Dermis microvascular lymphatic vessel endothelial cell (primary cell): Measurements from ENCODE around the gene SLC25A41. TPM values are rescaled to one million over a fixed set of nuclear protein-coding genes. Genes with fewer than 3 reads are reported as not detected.
"Not testable (repeated sequence)": the region's sequence is repeated elsewhere in the genome, so short reads cannot be mapped to it uniquely, and the experiment has no call there.

Experiments used
- DNase-seq, 2 donors: peaks; one replicate each; pipeline versions ENCODE4 v3.0.0 to v3.0.0-alpha.2; 2010; ENCODE audit warnings: low read depth in 2 of 2
- total RNA-seq: library from RNA; depleted of rRNA; stranded (reverse); fragments of >200 nt; gene quantifications from 2 replicates; pipeline ENCODE4 v1.2.1, GENCODE V29; 2014

SLC25A41 gene
- total RNA-seq, 1 donor from 2014 or later: 0.13 TPM

GRCh38 chr19:6428692-6429418 is 4.7 kb downstream of the SLC25A41 start:
- not testable (repeated sequence) for DNase-seq

GRCh38 chr19:6427131-6427530 is 6.4 kb downstream of the SLC25A41 start:
- DNase-seq: no peak

GRCh38 chr19:6425732-6426620 is 7.6 kb downstream of the SLC25A41 start:
- DNase-seq: no peak

DNA sequence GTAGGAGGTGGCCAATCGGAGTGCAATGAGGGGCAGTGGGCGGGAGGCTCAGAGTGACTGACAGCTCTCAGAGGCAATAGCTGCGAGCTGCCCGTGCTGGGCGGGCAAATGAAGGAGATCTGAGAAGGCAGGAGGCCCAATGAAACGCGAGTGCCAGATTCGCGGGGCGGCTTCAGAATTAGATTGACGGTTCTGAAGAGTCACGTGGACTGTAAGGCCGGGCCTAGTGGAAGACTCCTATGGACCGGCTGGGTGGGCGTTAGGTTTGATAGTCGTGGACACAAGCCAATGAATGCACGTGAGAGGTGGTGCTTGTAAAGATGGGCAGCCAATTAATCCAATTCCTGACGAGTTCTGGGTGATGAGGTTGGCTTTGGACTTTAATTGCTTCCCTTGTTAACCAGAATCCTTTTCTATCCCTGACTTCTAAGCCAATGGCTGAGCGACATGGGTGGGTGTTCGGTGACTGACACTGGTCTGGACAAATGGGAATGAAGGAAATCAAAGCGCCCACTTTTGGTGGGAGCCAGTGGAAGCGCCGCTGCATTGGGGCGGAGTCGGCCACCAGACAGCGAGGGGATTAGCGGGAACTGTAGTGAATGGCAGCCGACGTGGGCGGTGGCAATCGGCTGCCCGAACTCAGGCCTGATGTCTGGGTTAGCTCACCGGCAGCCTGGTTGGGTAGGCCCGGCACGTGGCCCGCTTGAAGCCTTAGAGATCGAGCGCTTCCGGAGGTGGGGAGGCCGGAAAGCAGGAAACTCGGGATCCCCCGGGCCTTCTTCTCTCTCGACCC is 8.4 kb downstream of the SLC25A41 start:
- DNase-seq: peak; percentile 100

- DNase-seq: peak in 1 of 2 donors; percentile 23
Measured at GRCh38 chr19:6424195-6424938, 9.2 kb downstream of the SLC25A41 start, which contains the start of gene KHSRP. Gene KHSRP (minus strand): TSS chr19:6424811. CDS start chr19:6424701, 110 bp downstream.

GRCh38 chr19:6423499-6424194 is 9.9 kb downstream of the SLC25A41 start:
- DNase-seq: peak in 1 of 2 donors; percentile 64

- DNase-seq: no peak
Measured at GRCh38 chr19:6421075-6422014, 12.2 kb downstream of the SLC25A41 start.

GRCh38 chr19:6418562-6418932 is 15.0 kb downstream of the SLC25A41 start:
- DNase-seq: no peak

DNA sequence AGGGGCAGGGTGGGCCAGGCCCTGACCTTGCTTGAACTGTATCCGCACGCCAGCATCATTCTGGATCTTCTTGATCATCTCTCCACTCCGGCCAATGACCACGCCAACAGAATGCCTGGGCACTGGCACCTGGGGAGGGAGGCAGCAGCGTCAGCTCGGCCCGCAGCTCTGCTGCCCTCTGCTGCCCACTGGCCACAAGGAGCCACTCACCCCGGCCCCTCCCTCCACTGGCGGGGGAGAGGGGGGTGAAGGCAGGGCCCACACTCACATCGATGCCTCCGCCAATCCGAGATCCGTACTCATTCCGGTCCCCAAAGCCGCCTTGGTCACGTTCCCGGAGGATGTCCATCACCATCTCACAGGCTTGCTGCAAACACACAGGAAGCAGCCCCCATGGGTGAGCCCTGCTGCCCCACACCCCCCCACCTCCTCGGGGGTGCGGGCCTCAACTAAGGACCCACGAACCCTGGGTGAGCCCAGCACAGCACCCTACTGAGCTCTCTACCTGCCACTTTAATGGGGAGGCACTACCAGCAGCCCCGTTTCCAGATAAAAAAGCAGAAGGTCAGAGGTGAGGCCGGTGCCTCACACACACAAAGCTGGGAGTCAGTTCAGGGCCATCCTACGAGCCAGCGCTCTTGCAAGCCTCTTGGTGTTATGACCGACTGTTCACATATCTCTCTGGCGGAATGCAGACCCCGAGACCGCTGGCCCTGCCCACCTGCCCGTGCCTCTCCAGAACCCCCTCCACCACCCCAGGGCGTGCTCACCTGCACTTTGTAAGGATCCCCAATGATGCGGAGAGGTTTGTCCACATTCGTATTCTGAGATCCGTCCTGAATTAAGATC is 15.6 kb downstream of the SLC25A41 start:
- peak in 1 of 2 donors; percentile 37 for DNase-seq

DNA sequence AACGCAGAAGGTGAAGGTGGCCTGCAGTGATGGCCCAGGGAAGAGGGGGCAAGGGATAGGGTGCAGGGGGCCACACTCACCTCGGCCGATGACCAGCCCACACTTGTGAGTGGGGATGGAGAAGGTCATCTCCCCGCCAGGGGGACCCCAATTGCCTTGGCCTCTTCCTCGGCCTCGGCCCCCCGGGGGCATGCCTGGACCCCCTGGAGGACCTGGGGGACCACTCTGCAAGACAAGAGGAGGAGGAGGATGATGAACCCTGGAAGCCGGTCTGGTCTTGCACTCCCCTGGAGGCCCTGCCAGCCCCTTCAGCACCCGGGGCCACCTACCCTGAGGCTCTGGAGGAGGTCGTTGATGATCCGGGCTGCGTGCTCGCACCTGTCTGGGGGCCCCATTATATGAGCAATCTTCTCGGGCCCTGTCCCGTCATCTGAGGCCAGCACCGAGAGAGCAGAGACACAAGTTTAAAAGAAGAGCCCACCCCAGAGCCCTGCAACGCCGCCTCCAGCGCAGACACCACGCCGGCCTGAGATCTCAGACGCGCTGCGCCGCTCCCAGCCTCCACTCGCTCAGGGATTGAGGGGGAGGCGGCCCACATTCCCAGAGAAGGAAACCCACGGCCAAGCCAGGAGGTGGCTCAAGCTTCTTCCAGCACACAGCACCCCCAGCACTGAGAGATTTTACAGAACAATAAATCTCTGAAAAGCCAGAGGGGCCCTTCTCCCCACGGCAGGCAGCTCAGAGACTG is 16.7 kb downstream of the SLC25A41 start:
- DNase-seq: no peak

DNA sequence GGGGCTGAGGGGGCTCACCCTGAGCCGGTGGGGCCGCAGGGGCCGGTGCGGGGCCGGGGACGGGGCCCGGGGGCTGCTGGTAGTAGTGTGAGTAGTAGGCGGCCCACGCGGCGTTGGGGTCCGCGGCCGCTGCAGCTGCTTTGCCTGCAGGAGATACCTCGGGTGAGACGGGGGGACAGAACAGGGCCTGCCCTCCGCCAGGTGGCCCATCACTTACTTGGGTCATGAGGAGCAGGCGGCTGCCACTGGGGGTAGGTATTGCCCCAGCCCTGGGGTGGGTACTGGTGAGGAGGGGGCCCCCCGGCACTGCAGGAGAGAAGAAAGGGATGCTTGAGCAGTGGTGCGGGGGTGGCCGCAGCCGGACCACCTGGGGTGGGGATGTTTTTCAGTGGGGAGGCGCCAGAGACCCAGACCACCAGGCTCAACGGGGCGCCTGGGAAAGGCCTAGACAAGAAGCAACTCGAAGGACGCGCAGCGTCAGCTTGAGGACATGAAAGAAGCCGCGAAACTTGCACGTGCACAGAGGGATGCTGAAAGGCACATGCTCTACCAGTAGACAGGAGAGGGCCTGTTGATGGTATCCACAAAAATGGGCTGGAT is 17.9 kb downstream of the SLC25A41 start:
- DNase-seq: no peak

GRCh38 chr19:6414793-6415590 is 18.6 kb downstream of the SLC25A41 start:
- DNase-seq: no peak

- no peak for DNase-seq
Measured at GRCh38 chr19:6413721-6414643, 19.6 kb downstream of the SLC25A41 start.

DNA sequence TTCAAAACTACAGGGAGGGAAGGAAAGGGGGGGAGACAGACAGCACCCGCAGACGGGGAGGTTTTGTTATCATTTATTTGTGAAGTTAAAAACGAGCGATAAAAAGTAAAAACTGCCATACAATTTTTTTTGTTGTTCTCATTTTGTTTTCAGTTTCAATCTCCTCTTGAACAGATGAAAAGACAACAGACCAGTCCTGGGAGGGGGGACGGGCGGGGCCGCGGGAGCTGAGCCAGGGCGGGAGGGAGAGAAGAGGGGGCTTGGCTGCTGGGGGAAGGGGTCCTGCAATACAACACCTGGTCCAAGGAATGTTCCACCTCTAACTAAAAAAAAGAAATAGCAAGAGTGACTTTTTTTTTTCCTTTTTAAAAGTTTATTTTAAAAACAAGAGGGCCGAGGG is 20.3 kb downstream of the SLC25A41 start:
- DNase-seq: no peak

- DNase-seq: peak in 1 of 2 donors; percentile 33
Measured at GRCh38 chr19:6412447-6413091, 21.0 kb downstream of the SLC25A41 start.
